Stomach (tissue), 9 donors: ENCODE results near the gene DNAH6. TPM values are rescaled to one million over a fixed set of nuclear protein-coding genes. Genes with fewer than 3 reads are reported as not detected.

ENCODE experiments used
- DNase-seq, 2 donors: peaks; one replicate each; pipeline versions ENCODE4 v3.0.0 to v3.0.0-alpha.2; 2013 to 2019
- H3K27ac ChIP-seq, 5 donors: fragments of 200-600 bp in 4 of 5; sonication (generic) in 4 of 5; one replicate each; pipeline ENCODE4 v1.5.1; 2013 to 2019; ENCODE audit warnings: mild to moderate bottlenecking in 1 of 5, moderate library complexity in 1 of 5
- H3K27me3 ChIP-seq, 3 donors: fragments of 200-600 bp; sonication (generic); one replicate each; pipeline ENCODE4 v1.5.1; 2017 to 2019; ENCODE audit warnings: mixed run types in 1 of 3
- H3K36me3 ChIP-seq, 4 donors: fragments of 200-600 bp; sonication (generic); 1 replicate in 3 of 4; 2 replicates in 1 of 4; pipeline ENCODE4 v1.5.1; 2016 to 2019
- H3K4me1 ChIP-seq, 4 donors: fragments of 200-600 bp; sonication (generic); one replicate each; pipeline ENCODE4 v1.5.1; 2016 to 2019
- H3K4me3 ChIP-seq, 4 donors: fragments of 200-600 bp; sonication (generic) in 3 of 4; one replicate each; pipeline ENCODE4 v1.5.1; 2016 to 2019; ENCODE audit warnings: mild to moderate bottlenecking in 1 of 4
- H3K9me3 ChIP-seq, 4 donors: fragments of 200-600 bp; sonication (generic); one replicate each; pipeline ENCODE4 v1.5.1; 2016 to 2019
- CTCF ChIP-seq, 7 experiments: fragments of 450-650 bp in 4 of 7; fragments of 200-600 bp in 3 of 7; sonication (generic) in 3 of 7; IDR thresholded peaks; one replicate each; pipeline ENCODE4 v1.5.1; 2016 to 2019; ENCODE audit warnings: antibody characterized with exemption in 7 of 7, control low read depth in 2 of 7, mild to moderate bottlenecking in 1 of 7
- EP300 ChIP-seq: sonication (generic); formaldehyde crosslinking; IDR thresholded peaks from one replicate; pipeline ENCODE4 v1.6.1; 2017; ENCODE audit warnings: antibody characterized with exemption
- POLR2A ChIP-seq, 4 donors: fragments of 450-650 bp; IDR thresholded peaks; one replicate each; pipeline ENCODE4 v1.6.1; 2016; ENCODE audit warnings: antibody characterized with exemption in 4 of 4, control low read depth in 2 of 4, mild to moderate bottlenecking in 1 of 4, moderate library complexity in 1 of 4
- POLR2AphosphoS5 ChIP-seq, 3 donors: sonication (generic); formaldehyde crosslinking; IDR thresholded peaks; one replicate each; pipeline ENCODE4 v1.6.1; 2016; ENCODE audit warnings: antibody characterized with exemption in 3 of 3
- WGBS, 5 donors: extraction: QIAGEN DNeasy Blood & Tissue Kit in 3 of 5; methylation state at CpG; one replicate each; pipeline versions ENCODE4 v1.1.5 to v1.1.7; 2013 to 2018; 5-methylcytosine and 5-hydroxymethylcytosine counted together
- intact Hi-C: fragments of 100-400 bp; cut with DNase I; formaldehyde crosslinking; loops from one replicate; pipeline ENCODE4 v1.15.1; 2023; ENCODE audit warnings: low total_unique reads
- polyA plus RNA-seq, 3 donors: library from polyadenylated mRNA; stranded (reverse); fragments of 200-250 nt; gene quantifications; one replicate each; pipeline ENCODE4 v1.2.3, GENCODE V29; 2013
- total RNA-seq, 5 donors: library from RNA; depleted of rRNA; stranded (reverse); fragments of >200 nt; gene quantifications; one replicate each; pipeline versions ENCODE4 v1.1.0 to v1.2.3, GENCODE V29; 2014 to 2016
- donor health status: healthy with polysubstance abuse.
- donor health status: Bipolar disorder and iron deficiency.
- donor health status: healthy.

The DNAH6 gene
- total and polyA plus RNA-seq, 8 donors = 0.15 to 4.5 (median 0.44) TPM

GRCh38 chr2:84481702-84482101, 34.6 kb upstream of the DNAH6 start:
- TF ChIP-seq EP300 (no peak), CTCF (IDR thresholded peaks at IDR 0.05) (no peak), POLR2A (IDR thresholded peaks at IDR 0.05) (no peak)
- no peaks in the 10 kb centered on the region for H3K36me3 ChIP-seq
- no peak for DNase-seq
- H3K27ac ChIP-seq = no peak overlapping the region
- no peaks in the 10 kb centered on the region for H3K27me3 ChIP-seq
- 39 to 57% (median 47%) methylated on average over 5 of the region's 5 CpGs for WGBS, 5 donors
- H3K4me3 ChIP-seq = no peak overlapping the region
- peaks cover 7 to 18% (median 12%) of the 10 kb centered on the region in 4 donors for H3K9me3 ChIP-seq
- H3K4me1 ChIP-seq = peaks cover 0 to 12% (median 7%) of the 10 kb centered on the region in 4 donors
- intact Hi-C loops = no loop called here

GRCh38 chr2:84482603-84483002, 33.7 kb upstream of the DNAH6 start:
- Histone ChIP-seq H3K9me3 (peaks cover 0 to 9% (median 3%) of the 10 kb centered on the region in 4 donors), H3K4me3 (no peak overlapping the region), H3K4me1 (peaks cover 0 to 15% (median 10%) of the 10 kb centered on the region in 4 donors), H3K27me3 (no peaks in the 10 kb centered on the region), H3K36me3 (no peaks in the 10 kb centered on the region), H3K27ac (no peak overlapping the region)
- no peak for TF ChIP-seq EP300
- TF ChIP-seq CTCF (IDR thresholded peaks at IDR 0.05) = no peak
- no peak for TF ChIP-seq POLR2AphosphoS5 (IDR thresholded peaks at IDR 0.05)
- no peak for TF ChIP-seq POLR2A (IDR thresholded peaks at IDR 0.05)
- intact Hi-C loops = no loop called here
- WGBS, 5 donors = 71 to 84% (median 78%) methylated on average over 3 of the region's 3 CpGs
- no peak for DNase-seq

GRCh38 chr2:84483320-84483719, 33.0 kb upstream of the DNAH6 start:
- intact Hi-C loops = no loop called here
- TF ChIP-seq POLR2AphosphoS5 (IDR thresholded peaks at IDR 0.05) (no peak), CTCF (IDR thresholded peaks at IDR 0.05) (no peak), POLR2A (IDR thresholded peaks at IDR 0.05) (no peak), EP300 (no peak)
- H3K4me1 ChIP-seq = peaks cover 0 to 17% (median 10%) of the 10 kb centered on the region in 4 donors
- H3K27ac ChIP-seq = no peak overlapping the region
- WGBS, 5 donors = 78 to 100% (median 90%) methylated on average over 1 of the region's 1 CpG
- DNase-seq = no peak
- no peaks in the 10 kb centered on the region for H3K27me3 ChIP-seq
- peaks cover 0 to 2% (median 0%) of the 10 kb centered on the region in 4 donors for H3K9me3 ChIP-seq
- H3K36me3 ChIP-seq = no peaks in the 10 kb centered on the region
- no peak overlapping the region for H3K4me3 ChIP-seq

- no peaks in the 10 kb centered on the region for H3K36me3 ChIP-seq
- peak overlapping the region; percentile 57 to 80 (median 70) for H3K27ac ChIP-seq
- peak; percentile 83 to 93 for DNase-seq
- no peak overlapping the region for H3K4me3 ChIP-seq
- H3K4me1 ChIP-seq = peaks cover 0 to 17% (median 10%) of the 10 kb centered on the region in 4 donors
- 30 to 49% (median 40%) methylated on average over 2 of the region's 2 CpGs for WGBS, 5 donors
- H3K27me3 ChIP-seq = no peaks in the 10 kb centered on the region
- TF ChIP-seq CTCF (IDR thresholded peaks at IDR 0.05) (no peak), POLR2AphosphoS5 (IDR thresholded peaks at IDR 0.05) (peak in 2 of 3 donors; percentile 10 to 69)
- intact Hi-C loops = no loop called here
- no peaks in the 10 kb centered on the region for H3K9me3 ChIP-seq
Observed at GRCh38 chr2:84486441-84487115, 29.7 kb upstream of the DNAH6 start.
